Omental fat pad (tissue), 4 donors: ENCODE results near the gene GJA4. TPM values are rescaled to one million over a fixed set of nuclear protein-coding genes. Genes with fewer than 3 reads are reported as not detected.

Experiments
- ATAC-seq: fragments of 150-250 bp; one replicate; pipeline ENCODE4 v1.9.1; 2016; ENCODE audit warnings: mild to moderate bottlenecking, moderate library complexity; ENCODE audit not compliant: low FRiP score
- DNase-seq: peaks from one replicate; pipeline ENCODE4 v3.0.0-alpha.2; 2019; ENCODE audit warnings: low spot score
- total RNA-seq, 4 donors: library from RNA; depleted of rRNA; stranded (reverse); fragments of >200 nt; gene quantifications; one replicate each; pipeline ENCODE4 v1.1.0, GENCODE V29; 2016
- TF ChIP-seq, protein P1 (sequence below), 3 donors: fragments of 450-650 bp; IDR thresholded peaks; one replicate each; pipeline ENCODE4 v1.5.1; 2016 to 2017; ENCODE audit warnings: antibody characterized with exemption in 3 of 3, mild to moderate bottlenecking in 3 of 3, moderate library complexity in 2 of 3

The GJA4 gene
- total RNA-seq, 4 donors from 2014 or later: 20.4 to 101 (median 45.3) TPM

- TF ChIP-seq, protein P1, sequence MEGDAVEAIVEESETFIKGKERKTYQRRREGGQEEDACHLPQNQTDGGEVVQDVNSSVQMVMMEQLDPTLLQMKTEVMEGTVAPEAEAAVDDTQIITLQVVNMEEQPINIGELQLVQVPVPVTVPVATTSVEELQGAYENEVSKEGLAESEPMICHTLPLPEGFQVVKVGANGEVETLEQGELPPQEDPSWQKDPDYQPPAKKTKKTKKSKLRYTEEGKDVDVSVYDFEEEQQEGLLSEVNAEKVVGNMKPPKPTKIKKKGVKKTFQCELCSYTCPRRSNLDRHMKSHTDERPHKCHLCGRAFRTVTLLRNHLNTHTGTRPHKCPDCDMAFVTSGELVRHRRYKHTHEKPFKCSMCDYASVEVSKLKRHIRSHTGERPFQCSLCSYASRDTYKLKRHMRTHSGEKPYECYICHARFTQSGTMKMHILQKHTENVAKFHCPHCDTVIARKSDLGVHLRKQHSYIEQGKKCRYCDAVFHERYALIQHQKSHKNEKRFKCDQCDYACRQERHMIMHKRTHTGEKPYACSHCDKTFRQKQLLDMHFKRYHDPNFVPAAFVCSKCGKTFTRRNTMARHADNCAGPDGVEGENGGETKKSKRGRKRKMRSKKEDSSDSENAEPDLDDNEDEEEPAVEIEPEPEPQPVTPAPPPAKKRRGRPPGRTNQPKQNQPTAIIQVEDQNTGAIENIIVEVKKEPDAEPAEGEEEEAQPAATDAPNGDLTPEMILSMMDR (IDR thresholded peaks at IDR 0.05): no peak
- DNase-seq (no peak), ATAC-seq (no peak)
These were observed 46.9 kb downstream of the GJA4 start for GRCh38 chr1:34839526-34840305.

GRCh38 chr1:34840426-34840825 lies 47.6 kb downstream of the GJA4 start:
- DNase-seq (no peak), ATAC-seq (no peak)
- TF ChIP-seq, protein P1 (IDR thresholded peaks at IDR 0.05): no peak

GRCh38 chr1:34842073-34842472 lies 49.3 kb downstream of the GJA4 start:
- ATAC-seq: no peak
- TF ChIP-seq, protein P1 (IDR thresholded peaks at IDR 0.05): no peak

GRCh38 chr1:34842952-34843371 lies 50.2 kb downstream of the GJA4 start:
- TF ChIP-seq, protein P1 (IDR thresholded peaks at IDR 0.05): no peak
- ATAC-seq (no peak), DNase-seq (no peak)

More at GRCh38 chr1:34842073-34842472, 49.3 kb downstream of the GJA4 start:
- DNase-seq: no peak

- no peak for ATAC-seq
- TF ChIP-seq, protein P1 (IDR thresholded peaks at IDR 0.05): no peak
- no peak for DNase-seq
These were observed 50.8 kb downstream of the GJA4 start for GRCh38 chr1:34843392-34844251.

DNA sequence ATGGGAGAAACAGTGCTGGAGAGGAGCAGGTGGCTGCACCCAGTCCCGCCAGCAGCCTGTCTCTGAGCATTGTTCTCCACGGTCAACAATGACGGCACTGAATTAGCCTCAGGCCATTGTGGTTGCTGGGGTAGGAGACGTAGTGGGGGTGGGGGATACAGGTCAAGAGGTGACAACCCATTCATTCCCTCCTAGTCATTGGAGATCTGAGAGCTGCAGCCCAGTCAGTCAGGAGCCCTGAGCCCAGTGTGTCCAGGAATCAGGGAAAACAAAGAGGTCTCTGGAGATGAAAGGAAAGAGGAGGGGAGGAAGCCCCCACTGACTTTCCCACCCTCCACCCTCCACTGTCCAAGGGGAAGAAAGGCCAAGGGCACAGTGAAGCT lies 51.4 kb downstream of the GJA4 start:
- no peak for DNase-seq
- TF ChIP-seq, protein P1 (IDR thresholded peaks at IDR 0.05): no peak
- ATAC-seq: no peak

Other genes with a start within 250 kb of the GJA4 start
- not detected for gene GJB5, start 38.0 kb upstream of the GJA4 start, total RNA-seq
- gene GJB4, start 33.3 kb upstream of the GJA4 start, total RNA-seq: not detected
- not detected for gene GJB3, start 11.8 kb upstream of the GJA4 start, total RNA-seq
- 10 to 100 TPM; 34.0 to 65.4 (median 42.1) TPM for gene SMIM12, start 66.8 kb downstream of the GJA4 start, total RNA-seq
- gene DLGAP3, start 136.7 kb downstream of the GJA4 start, total RNA-seq: under 1 TPM; 0.25 to 0.84 (median 0.30) TPM
- gene TMEM35B, start 192.3 kb downstream of the GJA4 start, total RNA-seq: 10 to 100 TPM; 31.5 to 61.0 (median 48.8) TPM
- 10 to 100 TPM in 3 of 4 donors, 1 to 10 TPM in 1; 8.0 to 21.4 (median 12.8) TPM for gene ZMYM6, start 238.9 kb downstream of the GJA4 start, total RNA-seq